GM21528 (cell line): Measurements from ENCODE around the gene SNX8.

Source experiments
- ATAC-seq: cut with Tn5 transposase; IDR thresholded peaks from one replicate; pipeline ENCODE4 v1.9.1; 2021; ENCODE audit warnings: mild to moderate bottlenecking, moderate library complexity; ENCODE audit not compliant: unreplicated experiment, low FRiP score

SNX8 gene

GRCh38 chr7:2299131-2299829, 15.0 kb downstream of the SNX8 start:
- ATAC-seq, result no peak

GRCh38 chr7:2296832-2297231, 17.4 kb downstream of the SNX8 start:
- ATAC-seq, result no peak

- ATAC-seq, result no peak
Measured at GRCh38 chr7:2295936-2296620, 18.2 kb downstream of the SNX8 start.

GRCh38 chr7:2290877-2291276, 23.4 kb downstream of the SNX8 start:
- ATAC-seq, result no peak

GRCh38 chr7:2289621-2290020, 24.6 kb downstream of the SNX8 start:
- no peak for ATAC-seq

GRCh38 chr7:2289111-2289586, 25.1 kb downstream of the SNX8 start:
- ATAC-seq, result no peak

- no peak for ATAC-seq
Measured at GRCh38 chr7:2288503-2288902, 25.7 kb downstream of the SNX8 start.

GRCh38 chr7:2287745-2288144, 26.5 kb downstream of the SNX8 start:
- ATAC-seq, result no peak

- no peak for ATAC-seq
Measured at GRCh38 chr7:2283074-2283473, 31.2 kb downstream of the SNX8 start.

GRCh38 chr7:2282185-2282751, 32.0 kb downstream of the SNX8 start:
- ATAC-seq, result no peak

- no peak for ATAC-seq
Measured at GRCh38 chr7:2281541-2281940, 32.7 kb downstream of the SNX8 start.

GRCh38 chr7:2280424-2280823, 33.8 kb downstream of the SNX8 start:
- no peak for ATAC-seq

- ATAC-seq, result no peak
Measured at GRCh38 chr7:2279896-2280295, 34.3 kb downstream of the SNX8 start.

GRCh38 chr7:2278026-2278425, 36.2 kb downstream of the SNX8 start:
- ATAC-seq, result no peak

- ATAC-seq, result no peak
Measured at GRCh38 chr7:2276107-2276506, 38.1 kb downstream of the SNX8 start.

- no peak for ATAC-seq
Measured at GRCh38 chr7:2275101-2275500, 39.1 kb downstream of the SNX8 start.

GRCh38 chr7:2274666-2275065, 39.6 kb downstream of the SNX8 start:
- no peak for ATAC-seq

- ATAC-seq, result no peak
Measured at GRCh38 chr7:2273866-2274265, 40.4 kb downstream of the SNX8 start.

GRCh38 chr7:2272031-2272430, 42.2 kb downstream of the SNX8 start:
- ATAC-seq, result no peak

- no peak for ATAC-seq
Measured at GRCh38 chr7:2271273-2272026, 42.8 kb downstream of the SNX8 start.

GRCh38 chr7:2270495-2270894, 43.7 kb downstream of the SNX8 start:
- no peak for ATAC-seq
